Activated CD4-positive, CD25-positive, alpha-beta regulatory T cell (primary cell): ENCODE measurements around the gene AHCYL2.
"Not testable (repeated sequence)": the region's sequence is repeated elsewhere in the genome, so short reads cannot be mapped to it uniquely, and the experiment has no call there.

Source experiments
- DNase-seq, 4 experiments: peaks; one replicate each; lab custom pipeline; 2025; lab: John Stamatoyannopoulos, UW

AHCYL2 gene

DNA sequence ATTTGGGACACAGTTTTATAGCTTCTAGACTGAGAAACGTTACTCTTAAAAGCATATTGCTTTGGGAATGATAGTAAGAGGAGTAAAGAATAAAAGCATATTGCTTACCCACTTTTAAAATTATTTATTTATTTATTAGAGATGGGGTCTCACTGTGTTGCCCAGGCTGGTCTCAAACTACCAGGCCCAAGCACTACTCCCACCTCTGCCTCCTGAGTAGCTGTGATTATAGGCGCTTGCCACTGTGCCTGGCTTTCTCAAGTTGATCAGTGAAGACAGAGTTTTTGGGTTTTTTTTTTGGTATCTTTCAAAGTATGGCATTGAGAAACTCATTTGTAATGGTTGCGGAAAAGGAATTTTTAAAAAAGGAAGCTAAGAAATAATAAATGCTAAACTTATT lies 68.0 kb downstream of the AHCYL2 start:
- no peak for DNase-seq

DNA sequence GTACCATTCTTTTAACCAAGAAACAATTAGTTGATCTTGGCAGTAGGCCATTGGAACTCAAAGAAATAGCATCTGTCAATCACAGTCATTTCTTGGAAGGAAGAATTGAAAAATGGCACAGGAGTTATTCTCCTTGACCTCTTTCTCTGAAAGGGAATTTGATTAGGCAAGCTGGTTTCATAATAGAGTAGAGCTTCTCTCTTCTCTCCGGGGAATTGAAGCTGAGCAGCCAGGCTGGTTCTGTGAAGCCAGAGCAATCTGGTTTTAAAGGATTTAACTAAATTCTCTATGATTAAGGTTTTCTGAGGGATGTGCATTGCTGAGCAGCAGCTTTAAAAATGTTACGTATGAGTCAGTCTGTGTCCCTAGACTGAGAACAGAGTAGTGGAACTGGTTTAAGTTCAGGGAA lies 70.2 kb downstream of the AHCYL2 start:
- DNase-seq: no peak

DNA sequence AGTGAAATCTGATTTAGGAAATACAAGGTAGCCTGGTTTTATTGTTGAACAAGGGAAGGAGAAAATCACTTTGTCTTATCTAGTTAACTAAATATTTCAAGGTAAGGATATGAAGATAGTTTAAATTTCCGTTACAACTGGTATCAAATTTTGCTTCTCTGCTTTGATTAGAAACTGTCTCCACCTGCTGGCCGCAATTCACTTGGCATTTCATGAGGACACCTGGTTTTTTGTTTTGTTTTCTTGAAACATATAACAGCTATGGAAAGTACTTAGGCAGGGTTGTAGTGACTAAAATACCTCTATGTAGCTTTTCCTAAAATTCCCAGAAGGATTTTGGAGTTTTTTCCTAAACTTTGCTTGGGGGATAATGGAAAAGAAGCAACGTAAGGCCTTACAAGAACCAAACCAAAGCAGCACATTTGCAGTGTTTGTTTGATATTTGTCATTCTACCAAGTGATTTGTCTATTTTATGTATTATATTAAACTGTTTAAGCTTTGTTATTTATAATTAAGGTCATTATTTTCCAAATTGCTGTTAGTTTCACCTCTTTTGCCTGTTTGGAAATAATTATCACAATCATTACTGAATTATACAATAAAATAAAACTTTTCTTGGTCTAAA lies 73.6 kb downstream of the AHCYL2 start:
- DNase-seq: peak in 3 of 4 experiments; percentile 2 to 14 (median 6)

DNA sequence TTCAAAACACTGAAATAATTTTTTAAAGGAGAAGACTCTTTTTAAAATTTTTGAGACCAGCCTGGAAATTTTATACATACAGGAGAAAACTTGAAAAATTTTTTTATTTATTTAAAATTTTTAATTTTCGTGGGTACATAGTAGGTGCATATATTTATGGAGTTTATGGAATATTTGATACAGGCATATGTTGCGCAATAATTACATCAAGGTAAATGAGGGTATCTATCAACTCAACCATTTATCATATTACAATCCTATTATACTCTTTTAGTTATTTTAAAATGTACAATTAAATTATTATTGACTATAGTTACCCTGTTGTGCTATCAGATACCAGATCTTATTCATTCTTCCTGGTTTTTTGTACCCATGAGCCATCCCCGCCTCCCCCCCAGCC lies 75.1 kb downstream of the AHCYL2 start:
- DNase-seq: no peak

DNA sequence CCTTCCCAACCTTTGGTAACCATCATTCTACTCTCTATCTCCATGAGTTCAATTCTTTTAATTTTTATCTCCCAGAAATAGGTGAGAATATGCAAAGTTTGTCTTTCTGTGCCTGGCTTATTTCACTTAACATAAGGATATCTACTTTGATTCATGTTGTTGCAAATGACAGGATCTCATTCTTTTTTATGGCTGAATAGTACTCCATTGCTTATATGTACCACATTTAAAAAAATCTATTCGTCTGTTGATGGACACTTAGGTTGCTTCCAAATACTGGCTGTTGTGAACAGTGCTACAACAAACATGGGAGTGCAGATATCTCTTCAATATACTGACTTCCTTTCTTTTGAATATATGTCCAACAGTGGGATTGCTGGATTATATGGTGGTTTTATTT lies 75.5 kb downstream of the AHCYL2 start:
- DNase-seq: not testable (repeated sequence)

DNA sequence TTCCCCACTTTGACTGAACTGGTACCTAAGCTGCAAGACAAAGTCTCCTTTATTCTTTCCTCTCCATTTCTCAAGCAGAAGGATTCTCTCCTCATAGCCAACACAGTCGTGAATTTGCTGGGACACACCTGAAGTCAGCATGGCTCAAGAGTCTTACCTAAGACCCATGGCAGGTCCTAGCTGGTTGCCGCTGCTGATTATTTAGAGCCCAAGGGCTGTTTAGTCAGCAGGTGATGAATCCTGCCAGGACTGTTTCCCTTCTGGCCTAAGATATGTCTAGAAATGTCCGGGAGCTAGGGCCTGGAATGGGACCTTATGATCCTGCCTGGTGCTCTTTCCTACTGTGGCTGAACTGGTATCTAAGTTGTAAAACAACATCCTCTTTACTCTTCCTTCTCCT lies 82.8 kb downstream of the AHCYL2 start:
- DNase-seq: no peak

DNA sequence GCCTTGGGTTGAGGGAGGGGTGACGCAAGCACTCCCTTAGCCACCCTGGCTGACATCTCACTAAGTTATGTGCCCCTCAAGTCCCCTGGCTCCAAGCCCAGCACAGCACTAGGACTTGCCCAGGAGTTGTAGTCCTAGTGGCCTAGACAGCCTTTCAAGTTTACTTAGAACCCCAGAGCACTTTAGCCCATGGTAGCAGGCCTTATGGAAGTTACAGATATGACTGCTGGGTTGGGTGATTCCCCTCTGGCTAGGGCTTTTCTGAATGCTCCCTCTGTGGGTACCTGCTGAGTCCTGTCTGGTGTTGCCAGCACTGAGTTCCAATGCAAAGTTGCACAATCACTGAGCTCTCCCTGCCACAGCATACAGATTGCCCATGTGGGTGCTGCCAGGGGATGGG lies 83.2 kb downstream of the AHCYL2 start:
- no peak for DNase-seq

DNA sequence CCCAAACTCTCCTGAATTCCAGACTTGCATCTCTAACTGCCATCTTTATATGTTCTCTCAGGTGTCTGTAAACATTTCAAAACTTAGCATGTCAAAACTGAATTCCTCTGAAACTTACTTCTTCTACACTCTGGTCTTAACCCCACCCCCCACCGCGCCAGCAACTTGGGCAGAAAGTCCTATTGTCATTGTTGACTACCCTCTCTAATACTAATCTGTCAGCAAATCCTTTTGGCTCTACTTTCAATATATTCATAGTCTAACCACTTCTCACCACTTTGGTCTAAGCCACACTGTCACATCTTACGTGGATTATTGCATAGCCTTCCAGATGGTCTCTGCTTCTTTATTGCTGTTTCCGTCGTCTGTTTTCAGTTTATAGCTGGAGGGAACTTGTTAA lies 86.6 kb downstream of the AHCYL2 start:
- DNase-seq: no peak

DNA sequence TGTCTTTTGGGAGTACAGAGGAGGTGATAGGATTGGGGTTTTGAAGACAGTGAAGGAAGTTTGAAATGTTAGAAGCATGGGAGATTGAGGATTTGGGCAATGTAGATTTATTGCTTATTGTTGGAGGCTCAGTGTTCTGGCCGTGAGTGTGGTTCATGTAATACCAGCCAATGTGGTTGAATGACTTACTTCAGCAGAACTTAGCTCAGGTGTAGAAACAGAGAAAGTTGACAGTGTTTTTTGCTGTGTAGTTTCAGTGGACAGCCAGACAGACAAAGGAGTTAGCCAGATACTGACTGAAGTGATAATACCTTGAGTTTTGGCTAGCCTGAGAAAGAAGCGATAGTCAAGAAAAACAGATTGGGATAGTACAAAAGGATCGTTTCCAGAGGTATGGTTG lies 88.5 kb downstream of the AHCYL2 start:
- DNase-seq: no peak

DNA sequence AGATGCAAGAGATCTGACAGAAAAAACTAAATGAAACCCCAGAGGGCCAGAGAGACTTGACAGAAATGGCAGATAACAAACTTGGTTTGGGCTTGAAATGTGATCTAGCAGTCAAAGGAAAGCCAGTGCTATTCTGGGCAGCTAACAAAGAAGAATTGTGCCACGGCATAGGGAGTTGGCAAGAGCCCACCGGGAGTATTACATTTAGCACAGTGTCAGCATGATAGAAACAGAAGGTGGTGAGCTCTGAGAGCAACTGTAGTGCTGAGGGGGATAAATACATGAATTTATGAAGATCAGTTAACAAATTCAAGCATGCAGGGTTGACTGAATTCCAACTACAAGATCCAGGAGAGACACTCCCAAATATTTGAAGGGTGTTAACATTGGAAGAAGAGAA lies 91.1 kb downstream of the AHCYL2 start:
- no peak for DNase-seq

DNA sequence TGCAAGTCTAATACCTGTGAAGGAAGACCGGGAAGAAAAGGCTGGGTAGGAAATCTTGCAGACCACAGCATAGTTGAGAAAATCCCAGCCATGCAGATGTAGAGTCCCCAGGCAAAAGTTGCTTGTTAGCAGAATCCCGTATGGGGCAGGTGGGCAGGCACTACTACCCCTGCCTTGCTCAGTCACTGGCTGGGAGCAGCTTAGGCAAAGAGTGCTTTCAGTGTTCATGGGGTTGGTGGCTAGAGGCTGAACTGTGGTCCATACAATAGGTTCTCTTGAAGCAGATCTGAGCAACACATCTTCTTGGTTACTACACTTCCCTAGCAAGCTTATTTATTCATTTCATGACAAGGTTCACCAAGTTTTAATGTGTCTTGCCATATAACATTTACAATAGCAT lies 92.6 kb downstream of the AHCYL2 start:
- no peak for DNase-seq

DNA sequence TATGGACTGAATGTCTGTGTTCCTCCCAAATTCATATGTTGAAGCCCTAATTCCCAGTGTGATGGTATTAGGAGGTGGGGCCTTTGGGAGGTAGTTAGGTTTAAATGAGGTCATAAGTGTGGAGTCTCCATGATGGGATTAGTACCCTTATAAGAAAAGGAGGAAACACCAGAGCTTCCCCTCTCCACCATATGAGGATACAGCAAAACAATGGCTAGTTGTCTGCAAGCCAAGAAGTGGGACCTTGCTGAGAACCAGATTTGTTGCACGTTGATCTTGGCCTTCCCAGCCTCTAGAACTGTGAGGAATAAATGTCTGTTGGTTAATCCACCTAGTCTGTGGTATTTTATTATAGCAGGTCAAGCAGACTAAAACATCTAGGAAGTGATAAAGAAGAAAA lies 102.2 kb downstream of the AHCYL2 start:
- no peak for DNase-seq

DNA sequence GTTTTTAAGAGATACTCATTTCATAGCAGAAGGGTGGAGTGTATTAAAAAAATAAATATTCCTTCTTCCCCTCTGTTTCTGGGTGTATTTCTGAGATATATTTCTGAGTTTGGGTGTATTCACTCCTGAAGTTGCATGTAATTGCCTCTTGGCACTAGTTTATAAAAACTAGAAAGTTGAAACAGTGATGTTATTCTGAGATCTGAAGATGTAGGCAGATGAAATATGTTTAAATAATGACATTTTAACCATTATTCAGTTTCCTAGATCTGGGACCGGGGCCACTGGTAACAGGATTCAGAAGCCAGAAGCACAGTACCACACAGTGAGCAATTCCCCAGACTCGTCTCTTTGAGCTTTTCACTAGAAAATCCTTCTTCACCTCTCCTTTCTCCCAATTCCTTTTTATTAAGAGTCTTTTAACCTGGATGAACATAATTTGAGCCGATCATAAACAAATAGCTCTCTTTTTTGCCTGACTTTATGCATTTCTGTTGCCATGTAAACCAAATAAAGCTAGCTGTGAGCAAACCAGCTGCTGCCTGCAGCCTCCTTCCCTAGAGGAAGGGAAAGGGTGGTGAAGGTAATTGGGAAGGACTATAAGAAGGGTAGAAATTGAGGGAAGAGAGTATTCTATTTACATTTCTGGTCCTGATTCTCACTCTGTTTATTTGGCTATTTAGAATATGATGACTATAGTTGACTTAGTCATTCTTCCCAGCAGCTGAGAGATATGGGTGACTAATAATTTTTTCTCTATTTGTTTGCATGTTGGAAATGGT lies 107.6 kb downstream of the AHCYL2 start:
- no peak for DNase-seq

DNA sequence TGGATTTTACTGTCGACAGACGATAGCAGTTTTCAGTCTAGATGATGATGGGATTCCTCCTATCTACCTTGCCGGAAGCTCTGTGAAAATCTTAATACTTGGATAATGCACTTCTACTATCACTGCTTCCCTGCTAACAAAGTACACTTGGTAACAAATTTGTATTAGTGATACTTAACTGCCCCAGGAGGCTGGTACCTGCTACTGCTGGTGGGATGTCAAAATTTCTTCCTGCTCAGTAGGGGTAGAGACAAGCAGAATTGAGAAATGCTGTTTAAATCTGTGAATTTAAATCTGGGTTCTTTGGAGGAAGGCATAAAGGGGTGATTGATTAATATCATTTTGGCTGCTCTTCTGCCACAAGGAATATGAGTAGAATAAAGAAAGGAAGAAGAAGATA lies 109.6 kb downstream of the AHCYL2 start:
- no peak for DNase-seq

DNA sequence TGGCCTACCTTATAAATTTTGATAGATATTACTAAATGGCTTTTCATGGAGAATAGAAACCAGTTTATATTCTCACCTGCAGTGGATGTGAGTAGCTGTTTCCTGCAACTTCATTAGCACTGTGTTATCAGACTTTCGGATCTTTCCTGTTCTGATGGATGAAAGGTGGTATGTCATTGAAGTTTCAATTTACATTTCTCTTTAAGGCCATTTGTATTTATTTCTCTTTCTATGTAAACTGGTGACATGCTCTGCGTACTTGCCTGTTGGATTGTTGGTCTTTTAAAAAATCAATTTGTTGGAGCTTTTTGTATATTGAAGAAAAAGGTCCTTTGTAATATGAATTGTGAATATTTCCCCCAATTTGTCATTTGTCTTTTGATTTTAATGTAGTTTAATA lies 113.6 kb downstream of the AHCYL2 start:
- DNase-seq: no peak

DNA sequence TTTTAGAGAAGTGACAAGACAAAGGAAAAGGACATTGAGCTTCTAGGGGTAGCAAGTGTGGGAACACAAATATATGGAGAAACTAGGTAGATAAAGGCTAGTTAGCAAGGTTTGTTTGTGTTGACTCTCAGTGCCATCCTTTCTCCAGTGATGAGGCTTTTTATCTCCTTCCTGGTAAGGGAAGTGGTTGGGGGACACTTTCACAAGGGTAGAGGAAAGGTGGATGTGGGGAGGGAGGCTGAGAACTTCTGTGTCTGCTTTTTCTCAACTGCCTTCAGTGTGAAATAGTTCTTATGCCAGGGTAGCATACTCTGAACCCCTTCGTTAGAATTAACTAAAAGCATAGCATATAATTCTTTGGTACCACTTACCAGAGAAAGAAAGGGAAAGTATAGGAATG lies 116.4 kb downstream of the AHCYL2 start:
- no peak for DNase-seq

DNA sequence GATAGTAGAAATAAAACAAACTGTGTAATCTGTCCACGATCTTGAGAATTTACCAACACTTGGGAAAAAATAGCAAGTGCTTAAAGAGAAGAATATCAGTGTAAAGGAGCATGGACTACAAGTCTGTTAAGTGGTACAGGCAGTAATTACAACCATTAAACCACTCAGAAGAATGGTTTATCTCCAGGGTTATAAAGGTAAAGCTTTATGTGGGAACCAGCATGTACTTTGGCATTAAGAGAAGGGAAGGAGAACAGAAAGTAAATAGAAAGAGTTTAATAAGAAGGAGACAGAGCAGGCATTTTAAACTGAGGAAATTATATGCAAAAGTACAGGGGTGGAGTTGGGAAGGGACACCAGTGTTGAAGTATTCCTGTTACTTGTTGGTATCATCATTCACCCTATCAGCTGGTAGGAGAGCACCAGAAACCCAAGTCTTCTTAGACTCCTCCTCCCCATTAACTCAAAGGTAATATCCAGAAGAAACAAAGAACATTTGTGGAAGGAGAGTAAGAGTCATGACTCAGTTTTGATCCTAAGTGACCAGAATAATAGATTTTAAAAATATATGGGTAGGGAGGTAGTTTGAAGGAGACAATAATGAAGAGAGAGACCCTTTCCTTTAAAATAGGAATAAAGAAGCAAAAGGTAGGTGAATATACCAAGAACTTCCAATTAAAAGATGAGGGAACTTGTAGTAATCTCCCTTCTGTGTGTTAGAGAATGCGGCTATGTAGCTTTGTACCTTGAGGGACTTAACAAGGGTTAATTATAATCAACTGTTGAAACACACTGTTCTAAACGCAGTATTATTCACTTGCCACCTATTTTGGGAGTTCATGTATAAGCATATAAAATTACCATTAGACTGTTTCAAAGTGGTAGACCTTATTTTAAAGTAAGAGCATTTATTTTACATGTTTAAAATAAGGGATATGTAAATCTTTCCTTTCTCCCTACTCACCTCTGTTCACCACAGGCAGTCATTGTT lies 117.3 kb downstream of the AHCYL2 start:
- DNase-seq: no peak

DNA sequence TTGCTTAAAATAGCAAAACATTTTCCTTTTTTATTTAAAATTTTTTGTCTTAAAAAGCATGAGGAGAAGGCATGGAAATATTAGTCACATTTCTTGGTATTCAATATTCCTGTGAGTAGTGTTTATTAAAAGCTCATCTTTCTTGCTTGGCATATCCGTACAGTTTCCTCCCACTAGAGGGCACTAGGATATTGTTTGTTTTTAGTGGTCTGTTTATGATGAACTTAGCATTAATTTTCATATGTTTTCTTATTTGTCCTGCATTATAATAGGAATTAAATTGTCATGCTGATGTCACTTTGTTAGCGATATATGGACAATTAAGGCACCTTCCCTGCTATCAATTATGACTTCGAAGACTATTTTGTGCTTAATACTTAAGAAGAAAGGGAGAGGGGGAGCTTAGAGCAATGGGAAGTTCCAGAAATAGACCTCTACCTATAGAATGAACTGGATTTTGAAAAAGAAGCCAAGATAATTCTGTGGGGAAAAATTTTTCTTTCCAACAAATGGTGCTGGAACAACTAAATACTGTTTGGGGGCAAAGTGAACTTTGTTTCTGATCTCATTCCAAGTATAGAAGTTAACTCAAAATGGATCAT lies 118.4 kb downstream of the AHCYL2 start:
- no peak for DNase-seq

DNA sequence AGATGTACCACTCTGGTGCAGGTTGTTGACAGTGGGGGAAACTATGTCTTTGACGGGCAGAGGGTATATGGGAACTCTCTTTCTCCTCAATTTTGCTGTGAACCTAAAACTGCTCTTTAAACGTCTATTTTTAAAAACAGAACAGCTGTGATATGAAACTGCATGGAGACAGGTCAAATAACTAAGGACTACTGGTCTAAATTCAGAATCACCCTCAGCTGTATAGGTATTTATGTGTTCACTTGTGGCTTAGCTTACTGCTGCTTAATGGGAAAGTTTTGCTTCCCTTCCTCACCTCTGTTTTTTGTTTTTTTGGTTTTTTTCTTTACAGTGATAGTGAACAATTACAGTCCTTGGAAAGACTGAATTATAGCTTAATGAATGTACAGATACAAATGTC lies 122.5 kb downstream of the AHCYL2 start:
- no peak for DNase-seq

DNA sequence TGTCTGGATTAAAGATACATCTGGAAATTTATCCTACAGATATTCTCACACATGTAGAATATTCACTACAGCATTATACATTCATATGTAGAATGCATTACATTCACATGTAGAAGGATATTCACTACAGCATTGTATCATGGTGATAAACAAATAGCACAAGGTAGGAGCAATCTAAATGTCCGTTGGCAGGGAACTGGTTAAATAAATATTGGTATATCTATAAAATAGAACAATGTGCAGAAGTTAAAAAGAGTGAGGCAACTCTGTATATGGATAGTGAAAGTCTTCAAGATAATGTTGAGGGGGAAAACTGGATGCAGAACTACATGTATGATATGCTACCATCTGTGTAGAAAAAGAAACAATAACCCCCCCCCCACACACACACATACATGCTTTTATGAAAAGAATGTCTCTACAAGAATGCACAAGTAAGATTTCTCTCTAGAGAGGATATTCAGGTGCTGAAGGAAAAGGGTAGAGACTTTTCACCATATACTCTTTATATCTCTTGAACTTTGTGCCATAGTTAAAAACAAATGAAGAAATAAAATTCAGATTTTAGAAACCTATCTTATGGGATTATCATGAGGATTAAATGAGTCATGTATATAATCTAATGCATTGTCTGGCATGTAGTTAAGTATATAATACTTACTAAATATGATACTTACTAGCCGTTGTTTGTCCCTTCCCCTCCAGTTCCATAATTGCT lies 123.4 kb downstream of the AHCYL2 start:
- no peak for DNase-seq

DNA sequence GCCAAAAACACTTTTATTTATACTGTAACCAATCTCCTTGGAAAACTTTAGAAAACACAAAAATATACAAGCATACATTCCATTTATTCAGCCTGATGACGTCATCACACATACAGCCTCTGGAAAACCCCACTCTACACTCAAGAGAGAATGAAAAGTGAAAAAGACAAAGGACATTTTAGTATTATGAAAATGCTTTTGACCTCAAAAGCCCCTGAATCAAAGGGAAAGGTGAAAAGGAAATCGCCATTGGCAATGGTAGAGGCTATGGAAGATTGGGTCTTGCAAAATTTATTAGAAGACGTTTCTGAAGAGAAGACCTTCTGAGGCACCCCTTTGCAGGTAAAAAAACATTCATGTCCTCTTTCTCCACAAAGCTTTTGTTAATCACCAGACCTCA lies 126.5 kb downstream of the AHCYL2 start:
- no peak for DNase-seq

DNA sequence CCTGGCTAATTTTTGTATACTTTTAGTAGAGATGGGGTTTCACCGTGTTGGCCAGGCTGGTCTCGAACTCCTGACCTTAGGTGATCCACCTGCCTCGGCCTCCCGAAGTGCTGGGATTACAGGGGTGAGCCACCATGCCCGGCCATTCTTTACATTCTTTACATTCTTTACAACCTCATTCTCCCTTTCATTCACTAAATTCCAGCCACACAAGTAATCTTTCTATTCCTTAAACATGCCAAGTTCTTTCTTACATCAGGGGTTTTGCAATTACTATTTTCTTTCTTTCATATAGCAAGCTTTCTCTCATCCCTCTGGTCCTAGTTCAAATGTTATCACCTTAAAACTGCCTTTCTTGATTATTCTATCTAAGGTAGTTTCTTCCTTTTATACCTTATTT lies 128.3 kb downstream of the AHCYL2 start:
- not testable (repeated sequence) for DNase-seq
